ENCODE results near the gene RBMXL3.

RBMXL3 gene

DNA sequence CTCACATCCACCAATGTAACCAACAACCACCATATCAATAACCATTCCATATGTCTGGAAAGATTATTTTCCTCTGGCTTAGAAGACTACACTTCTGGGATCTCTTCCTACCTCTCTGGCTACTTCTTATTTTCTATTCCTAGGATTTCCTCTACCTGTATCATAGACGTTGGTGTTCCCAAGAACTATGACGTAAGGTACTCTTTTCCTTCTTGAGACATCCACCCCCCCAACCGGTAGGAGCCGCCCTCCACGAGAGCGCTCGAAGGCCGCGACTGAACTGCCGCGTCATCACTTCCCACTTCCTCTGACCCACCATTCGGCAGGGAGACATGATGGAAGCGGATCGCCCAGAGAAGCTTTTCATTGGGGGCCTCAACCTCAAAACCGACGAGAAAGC is at the start of gene RBMXL3:
TSS of gene RBMXL3 (plus strand) at position 301 of the 400 bp plus-strand sequence. CDS start at position 333, 32 bp downstream.
- no peak within 1 kb of the TSS for H3K4me3 ChIP-seq (ENCODE audit: low read depth, low read length)
- H3K9ac ChIP-seq (ENCODE audit: low read depth, low read length) = no peak within 1 kb of the TSS
- H3K36me3 ChIP-seq (ENCODE audit: control insufficient read depth, insufficient read depth, low read length) = no peaks in the 10 kb centered on the region
- 0 out of 2 replicates have a peak, but pooled peaks cover 2% of the 10 kb centered on the region for H3K9me3 ChIP-seq (ENCODE audit: control insufficient read depth, insufficient read depth, low read length)
- H3K27ac ChIP-seq (ENCODE audit: low read depth, low read length) = no peak within 1 kb of the TSS
- H3K27me3 ChIP-seq (ENCODE audit: control insufficient read depth, insufficient read depth, low read length) = no peaks in the 10 kb centered on the region; the same call in 1 of the 2 replicates
- no peaks in the 10 kb centered on the region for H3K4me1 ChIP-seq (ENCODE audit: control insufficient read depth, insufficient read depth, low read length)

DNA sequence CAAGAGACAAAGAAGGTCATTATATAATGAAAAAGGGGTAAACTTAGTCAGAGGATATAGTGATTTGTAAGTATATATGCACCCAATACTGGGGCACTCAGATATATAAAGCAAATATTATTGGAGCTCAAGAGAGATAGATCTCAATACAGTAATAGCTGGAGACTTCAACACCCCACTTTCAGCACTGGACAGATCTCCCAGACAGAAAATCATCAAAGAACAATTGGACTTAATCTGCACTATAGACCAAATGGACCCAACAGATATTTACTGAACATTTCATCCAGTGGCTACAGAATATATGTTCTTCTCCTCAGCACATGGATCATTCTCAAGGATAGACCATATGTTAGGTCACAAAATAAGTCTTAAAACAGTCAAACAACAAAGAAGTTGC is 47.2 kb upstream of the RBMXL3 start:
- peaks cover 4% of the 10 kb centered on the region; the same call in 1 of the 2 replicates for H3K9me3 ChIP-seq (ENCODE audit: control insufficient read depth, insufficient read depth, low read length)
- H3K9ac ChIP-seq (ENCODE audit: low read depth, low read length) = no peak overlapping the region
- H3K27ac ChIP-seq (ENCODE audit: low read depth, low read length) = no peak overlapping the region
- H3K4me1 ChIP-seq (ENCODE audit: control insufficient read depth, insufficient read depth, low read length) = peaks cover 10% of the 10 kb centered on the region
- no peak overlapping the region for H3K4me3 ChIP-seq (ENCODE audit: low read depth, low read length)
- H3K27me3 ChIP-seq (ENCODE audit: control insufficient read depth, insufficient read depth, low read length) = no peaks in the 10 kb centered on the region
- H3K36me3 ChIP-seq (ENCODE audit: control insufficient read depth, insufficient read depth, low read length) = 0 out of 2 replicates have a peak, but pooled peaks cover 4% of the 10 kb centered on the region

DNA sequence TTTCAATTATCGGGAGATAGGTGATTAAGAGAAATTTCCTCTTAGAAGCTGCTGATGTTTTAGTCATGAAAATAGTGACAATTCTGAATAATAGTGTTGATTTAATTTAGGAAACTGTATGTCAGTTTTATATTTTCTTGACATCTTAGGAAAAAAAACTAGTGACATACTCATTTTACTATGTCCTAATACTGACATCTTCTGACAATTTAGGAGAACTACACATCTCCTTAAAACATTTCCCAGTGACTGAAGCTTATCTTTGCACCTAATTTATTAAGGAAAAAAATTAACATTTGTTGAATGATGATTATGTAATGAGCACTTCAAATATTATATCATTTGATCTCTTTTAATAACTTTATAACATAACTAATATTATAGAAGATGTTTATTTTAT is 42.0 kb upstream of the RBMXL3 start:
- H3K27me3 ChIP-seq (ENCODE audit: control insufficient read depth, insufficient read depth, low read length) = no peaks in the 10 kb centered on the region; the same call in 1 of the 2 replicates
- peaks cover 4% of the 10 kb centered on the region; the same call in 1 of the 2 replicates for H3K9me3 ChIP-seq (ENCODE audit: control insufficient read depth, insufficient read depth, low read length)
- no peak overlapping the region for H3K27ac ChIP-seq (ENCODE audit: low read depth, low read length)
- H3K9ac ChIP-seq (ENCODE audit: low read depth, low read length) = no peak overlapping the region
- no peak overlapping the region for H3K4me3 ChIP-seq (ENCODE audit: low read depth, low read length)
- H3K36me3 ChIP-seq (ENCODE audit: control insufficient read depth, insufficient read depth, low read length) = no peaks in the 10 kb centered on the region; the same call in 1 of the 2 replicates
- no peaks in the 10 kb centered on the region for H3K4me1 ChIP-seq (ENCODE audit: control insufficient read depth, insufficient read depth, low read length)

DNA sequence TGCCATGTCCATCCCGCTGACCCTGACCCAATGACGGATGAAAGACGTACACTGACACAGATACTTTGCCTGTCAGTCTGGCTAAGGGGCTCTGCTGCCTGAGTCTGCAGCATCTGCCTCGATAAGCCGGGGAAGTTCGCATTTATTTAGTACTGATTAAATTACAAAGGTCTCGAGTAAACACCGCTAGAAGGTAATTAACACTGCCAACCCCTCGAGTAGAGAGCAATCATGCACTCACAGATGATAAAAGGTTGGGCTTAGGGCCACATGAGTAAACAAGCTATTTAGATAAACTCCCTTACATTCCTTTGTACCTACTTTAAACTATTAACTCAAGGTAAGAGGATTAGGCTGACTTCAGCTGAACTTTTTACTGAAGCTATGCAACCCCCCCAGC is 16.0 kb upstream of the RBMXL3 start:
- Histone ChIP-seq H3K27ac (ENCODE audit: low read depth, low read length) (no peak overlapping the region), H3K27me3 (ENCODE audit: control insufficient read depth, insufficient read depth, low read length) (no peaks in the 10 kb centered on the region; the same call in 1 of the 2 replicates), H3K4me1 (ENCODE audit: control insufficient read depth, insufficient read depth, low read length) (peaks cover 8% of the 10 kb centered on the region), H3K36me3 (ENCODE audit: control insufficient read depth, insufficient read depth, low read length) (0 out of 2 replicates have a peak, but pooled peaks cover 4% of the 10 kb centered on the region), H3K9ac (ENCODE audit: low read depth, low read length) (no peak overlapping the region), H3K9me3 (ENCODE audit: control insufficient read depth, insufficient read depth, low read length) (no peaks in the 10 kb centered on the region), H3K4me3 (ENCODE audit: low read depth, low read length) (no peak overlapping the region)

DNA sequence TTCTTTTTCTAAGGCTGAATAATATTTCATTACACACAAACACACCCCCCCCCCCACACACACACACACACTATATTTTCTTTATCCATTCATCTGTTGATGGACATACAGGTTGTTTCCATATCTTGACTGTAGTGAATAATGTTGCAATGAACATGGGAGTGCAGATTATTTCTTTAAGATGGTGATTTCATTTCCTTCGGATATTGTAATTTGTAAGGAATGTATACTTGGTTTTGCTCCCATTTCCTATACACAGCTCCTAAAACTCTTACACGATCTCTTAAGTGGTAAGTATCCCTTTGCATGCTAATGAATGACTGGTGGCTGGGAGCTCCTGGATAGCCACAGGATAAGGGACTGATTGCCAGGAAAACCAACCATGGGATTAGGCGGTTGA is 14.7 kb upstream of the RBMXL3 start:
- Histone ChIP-seq H3K4me1 (ENCODE audit: control insufficient read depth, insufficient read depth, low read length) (peaks cover 18% of the 10 kb centered on the region), H3K27ac (ENCODE audit: low read depth, low read length) (no peak overlapping the region), H3K4me3 (ENCODE audit: low read depth, low read length) (no peak overlapping the region), H3K27me3 (ENCODE audit: control insufficient read depth, insufficient read depth, low read length) (no peaks in the 10 kb centered on the region; the same call in 1 of the 2 replicates), H3K9ac (ENCODE audit: low read depth, low read length) (no peak overlapping the region), H3K36me3 (ENCODE audit: control insufficient read depth, insufficient read depth, low read length) (0 out of 2 replicates have a peak, but pooled peaks cover 4% of the 10 kb centered on the region), H3K9me3 (ENCODE audit: control insufficient read depth, insufficient read depth, low read length) (no peaks in the 10 kb centered on the region)

DNA sequence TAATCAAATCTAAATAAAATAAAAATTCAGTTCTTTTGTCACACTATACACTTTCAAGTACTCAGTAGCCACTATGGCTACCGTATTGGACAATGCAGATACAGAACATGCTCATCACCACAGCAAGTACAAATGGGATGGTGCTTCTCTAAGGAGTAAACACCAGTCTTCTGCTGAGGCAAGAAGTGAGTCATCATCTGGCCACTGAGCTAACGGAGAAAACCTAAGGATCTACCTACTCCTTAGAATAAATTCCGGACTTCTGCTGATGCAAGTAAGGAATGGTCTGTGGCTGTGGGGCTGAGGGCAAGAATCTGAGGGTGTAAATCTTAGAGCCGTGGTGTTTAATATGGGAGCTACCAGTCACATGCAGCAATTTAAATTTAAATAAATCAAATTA is 11.3 kb upstream of the RBMXL3 start:
- Histone ChIP-seq H3K27ac (ENCODE audit: low read depth, low read length) (no peak overlapping the region), H3K9ac (ENCODE audit: low read depth, low read length) (no peak overlapping the region), H3K9me3 (ENCODE audit: control insufficient read depth, insufficient read depth, low read length) (no peaks in the 10 kb centered on the region), H3K36me3 (ENCODE audit: control insufficient read depth, insufficient read depth, low read length) (no peaks in the 10 kb centered on the region), H3K4me1 (ENCODE audit: control insufficient read depth, insufficient read depth, low read length) (peaks cover 23% of the 10 kb centered on the region), H3K4me3 (ENCODE audit: low read depth, low read length) (peak overlapping the region; percentile 37; the same call in 1 of the 2 replicates), H3K27me3 (ENCODE audit: control insufficient read depth, insufficient read depth, low read length) (no peaks in the 10 kb centered on the region; the same call in 1 of the 2 replicates)

DNA sequence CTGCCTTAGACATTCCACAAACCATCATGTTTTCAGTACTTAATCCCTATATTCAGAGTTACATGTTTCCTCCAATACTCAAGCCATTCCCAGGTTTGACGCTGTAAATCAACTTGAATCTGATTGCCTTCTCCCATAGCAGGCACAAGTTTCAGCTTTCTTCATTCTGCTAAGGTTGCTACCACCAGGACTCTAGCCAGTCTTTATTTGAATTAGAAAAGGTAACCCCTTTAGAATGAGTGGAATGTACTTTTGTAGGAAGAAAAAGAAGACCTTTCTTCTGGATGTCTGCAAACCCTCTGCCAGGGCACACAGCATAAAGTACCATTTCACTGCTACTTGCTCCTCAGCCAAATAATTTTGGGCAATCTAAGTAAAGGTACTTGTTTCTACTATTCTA is 10.7 kb upstream of the RBMXL3 start:
- Histone ChIP-seq H3K36me3 (ENCODE audit: control insufficient read depth, insufficient read depth, low read length) (no peaks in the 10 kb centered on the region), H3K4me1 (ENCODE audit: control insufficient read depth, insufficient read depth, low read length) (peaks cover 21% of the 10 kb centered on the region), H3K27me3 (ENCODE audit: control insufficient read depth, insufficient read depth, low read length) (no peaks in the 10 kb centered on the region; the same call in 1 of the 2 replicates), H3K9me3 (ENCODE audit: control insufficient read depth, insufficient read depth, low read length) (no peaks in the 10 kb centered on the region), H3K27ac (ENCODE audit: low read depth, low read length) (peak overlapping the region; percentile 12), H3K4me3 (ENCODE audit: low read depth, low read length) (peak overlapping the region; percentile 37; the same call in 1 of the 2 replicates), H3K9ac (ENCODE audit: low read depth, low read length) (no peak overlapping the region)

DNA sequence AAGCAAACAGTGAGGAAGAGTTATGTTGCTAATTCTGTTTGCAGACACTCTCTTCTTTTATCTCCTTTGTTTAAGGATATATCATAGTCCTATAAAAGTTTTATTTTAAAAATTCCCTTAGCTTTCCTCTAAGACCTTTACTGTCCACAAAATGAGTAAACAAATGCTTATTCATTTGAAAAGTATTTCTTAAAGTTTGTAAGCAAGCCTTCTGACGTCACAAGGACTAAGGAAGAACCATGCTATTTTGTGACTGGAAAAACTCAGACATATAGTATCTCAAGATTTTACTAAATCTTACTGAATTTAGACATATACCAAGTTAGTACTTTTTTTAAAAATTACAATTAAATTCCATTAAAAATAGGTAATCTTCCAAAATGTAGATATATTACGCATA is 5.2 kb upstream of the RBMXL3 start:
- Histone ChIP-seq H3K9ac (ENCODE audit: low read depth, low read length) (no peak overlapping the region), H3K36me3 (ENCODE audit: control insufficient read depth, insufficient read depth, low read length) (no peaks in the 10 kb centered on the region), H3K27ac (ENCODE audit: low read depth, low read length) (no peak overlapping the region), H3K4me3 (ENCODE audit: low read depth, low read length) (no peak overlapping the region), H3K4me1 (ENCODE audit: control insufficient read depth, insufficient read depth, low read length) (peaks cover 8% of the 10 kb centered on the region), H3K9me3 (ENCODE audit: control insufficient read depth, insufficient read depth, low read length) (no peaks in the 10 kb centered on the region), H3K27me3 (ENCODE audit: control insufficient read depth, insufficient read depth, low read length) (no peaks in the 10 kb centered on the region; the same call in 1 of the 2 replicates)

DNA sequence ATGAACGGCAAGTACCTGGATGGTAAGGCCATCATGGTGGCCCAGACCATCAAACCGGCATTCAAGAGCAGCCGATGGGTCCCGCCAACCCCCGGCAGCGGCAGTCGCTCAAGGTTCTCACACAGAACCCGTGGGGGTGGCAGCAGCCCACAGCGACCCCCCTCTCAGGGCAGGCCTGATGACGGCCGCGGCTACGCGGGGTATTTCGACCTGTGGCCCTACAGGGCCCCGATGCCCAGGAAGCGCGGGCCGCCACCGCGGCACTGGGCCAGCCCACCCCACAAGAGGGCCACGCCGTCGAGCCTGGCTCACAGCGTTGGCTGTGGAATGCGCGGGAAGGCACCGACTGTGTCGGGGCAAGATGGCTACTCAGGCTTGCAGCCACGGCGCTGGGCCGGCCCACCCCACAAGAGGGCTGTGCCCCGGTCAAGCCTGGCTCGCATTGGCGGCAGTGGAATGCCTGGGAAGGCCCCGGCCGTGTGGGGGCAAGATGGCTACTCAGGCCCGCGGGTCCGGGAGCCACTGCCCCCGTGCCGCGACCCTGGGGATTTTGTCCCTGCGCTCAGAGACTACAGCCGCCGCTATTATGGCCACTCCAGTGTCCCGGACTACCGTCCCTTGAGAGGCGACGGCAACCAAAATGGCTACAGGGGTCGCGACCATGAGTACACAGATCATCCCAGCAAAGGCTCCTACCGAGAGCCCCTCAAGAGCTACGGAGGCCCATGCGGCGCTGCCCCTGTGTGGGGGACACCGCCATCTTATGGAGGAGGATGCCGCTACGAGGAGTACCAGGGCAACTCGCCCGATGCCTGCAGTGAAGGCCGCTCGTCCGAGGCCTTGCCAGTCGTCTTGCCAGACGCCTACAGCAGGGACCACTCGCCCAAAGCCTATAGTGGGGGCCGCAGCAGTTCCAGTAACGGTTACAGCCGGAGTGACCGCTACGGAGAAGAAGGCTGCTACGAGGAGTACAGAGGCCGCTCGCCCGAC is 731 bp downstream of the RBMXL3 start:
- H3K9ac ChIP-seq (ENCODE audit: low read depth, low read length) = no peak overlapping the region
- no peaks in the 10 kb centered on the region for H3K4me1 ChIP-seq (ENCODE audit: control insufficient read depth, insufficient read depth, low read length)
- no peak overlapping the region for H3K27ac ChIP-seq (ENCODE audit: low read depth, low read length)
- no peaks in the 10 kb centered on the region for H3K36me3 ChIP-seq (ENCODE audit: control insufficient read depth, insufficient read depth, low read length)
- H3K9me3 ChIP-seq (ENCODE audit: control insufficient read depth, insufficient read depth, low read length) = 0 out of 2 replicates have a peak, but pooled peaks cover 2% of the 10 kb centered on the region
- H3K4me3 ChIP-seq (ENCODE audit: low read depth, low read length) = no peak overlapping the region
- no peaks in the 10 kb centered on the region; the same call in 1 of the 2 replicates for H3K27me3 ChIP-seq (ENCODE audit: control insufficient read depth, insufficient read depth, low read length)

DNA sequence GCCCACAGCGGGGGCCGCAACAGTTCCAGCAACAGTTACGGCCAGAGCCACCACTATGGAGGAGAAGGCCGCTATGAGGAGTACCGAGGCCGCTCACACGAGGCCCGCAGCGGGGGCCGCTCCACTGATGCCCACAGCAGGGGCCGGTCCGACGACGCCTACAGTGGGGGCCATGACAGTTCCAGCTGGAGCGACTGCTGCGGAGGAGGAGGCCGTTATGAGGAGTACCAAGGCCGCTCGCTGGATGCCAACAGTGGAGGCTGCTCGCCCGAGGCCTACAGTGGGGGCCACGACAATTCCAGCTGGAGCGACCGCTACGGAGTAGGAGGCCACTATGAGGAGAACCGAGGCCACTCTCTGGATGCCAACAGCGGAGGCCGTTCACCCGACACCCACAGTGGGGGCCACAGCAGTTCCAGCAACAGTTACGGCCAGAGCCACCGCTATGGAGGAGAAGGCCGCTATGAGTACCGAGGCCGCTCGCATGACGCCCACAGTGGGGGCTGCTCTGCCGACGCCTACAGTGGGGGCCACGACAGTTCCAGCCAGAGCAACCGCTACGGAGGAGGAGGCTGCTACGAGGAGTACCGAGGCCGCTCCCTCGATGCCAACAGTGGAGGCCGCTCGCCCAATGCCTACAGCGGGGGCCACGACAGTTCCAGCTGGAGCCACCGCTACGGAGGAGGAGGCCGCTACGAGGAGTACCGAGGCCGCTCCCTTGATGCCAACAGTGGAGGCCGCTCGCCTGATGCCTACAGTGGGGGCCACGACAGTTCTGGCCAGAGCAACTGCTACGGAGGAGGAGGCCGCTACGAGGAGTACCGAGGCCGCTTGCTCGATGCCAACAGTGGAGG is 1.7 kb downstream of the RBMXL3 start:
- H3K36me3 ChIP-seq (ENCODE audit: control insufficient read depth, insufficient read depth, low read length) = no peaks in the 10 kb centered on the region
- 0 out of 2 replicates have a peak, but pooled peaks cover 2% of the 10 kb centered on the region for H3K9me3 ChIP-seq (ENCODE audit: control insufficient read depth, insufficient read depth, low read length)
- no peak overlapping the region for H3K27ac ChIP-seq (ENCODE audit: low read depth, low read length)
- H3K27me3 ChIP-seq (ENCODE audit: control insufficient read depth, insufficient read depth, low read length) = no peaks in the 10 kb centered on the region; the same call in 1 of the 2 replicates
- H3K9ac ChIP-seq (ENCODE audit: low read depth, low read length) = no peak overlapping the region
- H3K4me3 ChIP-seq (ENCODE audit: low read depth, low read length) = no peak overlapping the region
- no peaks in the 10 kb centered on the region for H3K4me1 ChIP-seq (ENCODE audit: control insufficient read depth, insufficient read depth, low read length)
